Stimulated activated CD4-positive, alpha-beta T cell treated with anti-CD3 and anti-CD28 coated beads, Interleukin-2, amount 100 ng/mL, for 48 hours (primary cell): ENCODE results near the gene UBE2R2.
"Not testable (repeated sequence)": the region's sequence is repeated elsewhere in the genome, so short reads cannot be mapped to it uniquely, and the experiment has no call there.

ENCODE experiments used
- DNase-seq, 2 donors: peaks; one replicate each; pipeline ENCODE4 v3.0.0-alpha.2; 2020

The UBE2R2 gene

GRCh38 chr9:33843312-33843961, 26.5 kb downstream of the UBE2R2 start:
- DNase-seq: no peak

DNA sequence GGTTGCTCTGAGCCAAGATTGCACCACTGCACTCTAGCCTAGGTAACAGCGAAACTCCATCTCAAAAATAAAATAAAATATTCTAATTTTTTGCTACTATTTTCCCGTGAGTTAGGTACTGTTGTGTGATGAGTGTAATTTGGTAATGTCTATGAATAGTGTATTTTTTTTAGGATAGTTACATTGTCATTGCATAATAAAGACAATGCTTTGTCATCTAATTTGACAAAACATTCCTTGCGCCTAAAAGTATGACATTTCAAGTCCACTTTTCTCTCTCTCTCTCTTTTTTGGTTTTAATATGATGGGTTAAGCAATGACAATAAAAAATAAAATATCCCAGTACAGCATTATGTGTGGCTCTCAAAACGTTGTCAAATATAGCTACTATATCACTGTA, 29.3 kb downstream of the UBE2R2 start:
- no peak for DNase-seq

GRCh38 chr9:33847894-33848205, 30.9 kb downstream of the UBE2R2 start:
- not testable (repeated sequence) for DNase-seq

DNA sequence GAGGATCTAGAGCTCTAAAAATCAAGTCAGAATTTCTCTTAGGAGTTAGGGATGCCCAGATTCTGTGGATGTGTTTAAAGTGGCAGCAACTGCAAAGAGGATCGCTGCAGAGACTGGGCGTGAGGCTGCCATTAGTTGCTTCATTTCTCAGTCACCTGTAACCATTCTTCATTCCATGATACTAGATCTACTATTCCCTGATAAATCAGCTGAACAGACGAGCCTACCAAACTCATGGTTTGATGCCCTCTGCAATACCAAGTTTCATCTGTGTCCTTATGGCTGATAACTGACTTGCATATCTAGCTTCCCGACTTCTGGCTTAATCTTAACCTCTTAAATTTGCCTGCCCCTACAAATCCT, 33.3 kb downstream of the UBE2R2 start:
- DNase-seq: no peak

GRCh38 chr9:33850677-33851076, 33.7 kb downstream of the UBE2R2 start:
- DNase-seq: no peak

- no peak for DNase-seq
Observed at GRCh38 chr9:33851301-33851700, 34.3 kb downstream of the UBE2R2 start.

DNA sequence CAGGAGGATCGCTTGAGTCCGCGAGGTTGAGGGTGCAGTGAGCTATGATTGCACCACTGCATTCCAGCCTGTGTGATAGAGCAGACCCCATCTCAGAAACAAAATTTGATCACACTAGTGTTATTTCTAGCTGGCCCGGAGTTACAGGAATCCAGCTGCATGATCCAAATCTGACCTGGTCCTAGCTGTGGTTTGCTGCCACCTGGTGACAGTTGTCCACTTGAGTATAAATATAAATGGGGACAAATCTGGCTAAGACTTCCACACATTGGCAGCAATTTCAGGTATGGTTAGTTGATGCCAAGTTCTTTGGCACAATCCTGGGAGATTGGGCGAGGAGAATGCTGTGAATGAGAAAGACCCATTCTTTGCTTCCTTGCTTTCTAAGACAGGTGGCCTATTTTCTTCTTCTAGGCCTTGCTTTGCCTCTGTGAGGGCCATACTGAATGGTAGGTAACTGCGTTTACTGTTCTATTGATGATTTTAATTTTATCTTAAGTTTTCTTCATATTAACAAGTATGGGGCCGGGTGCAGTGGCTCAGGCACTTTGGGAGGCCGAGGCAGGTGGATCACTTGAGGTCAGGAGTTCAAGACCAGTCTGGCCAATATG, 35.4 kb downstream of the UBE2R2 start:
- peak in 1 of 2 donors; percentile 29 for DNase-seq

GRCh38 chr9:33856247-33856646, 39.3 kb downstream of the UBE2R2 start:
- no peak for DNase-seq

DNA sequence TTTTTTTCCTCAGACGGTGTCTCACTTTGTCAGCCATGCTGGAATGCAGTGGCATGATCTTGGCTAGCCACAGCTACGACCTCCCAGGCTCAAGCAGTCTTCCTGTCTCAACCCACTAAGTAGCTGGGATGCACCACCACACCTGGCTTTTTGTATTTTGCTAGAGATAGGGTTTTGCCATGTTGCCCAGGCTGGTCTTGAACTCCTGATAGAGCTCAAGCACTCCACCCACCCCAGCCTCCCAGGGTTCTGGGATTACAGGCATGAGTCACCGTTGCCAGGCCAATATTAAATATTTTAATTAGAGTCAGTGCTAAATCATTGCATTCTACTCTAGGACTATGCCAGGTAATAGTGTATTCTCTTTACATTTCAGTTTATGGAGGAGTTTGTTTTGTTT, 41.5 kb downstream of the UBE2R2 start:
- no peak for DNase-seq

GRCh38 chr9:33860200-33860871, 43.4 kb downstream of the UBE2R2 start:
- DNase-seq: no peak

GRCh38 chr9:33861917-33862453, 45.0 kb downstream of the UBE2R2 start:
- DNase-seq: no peak

DNA sequence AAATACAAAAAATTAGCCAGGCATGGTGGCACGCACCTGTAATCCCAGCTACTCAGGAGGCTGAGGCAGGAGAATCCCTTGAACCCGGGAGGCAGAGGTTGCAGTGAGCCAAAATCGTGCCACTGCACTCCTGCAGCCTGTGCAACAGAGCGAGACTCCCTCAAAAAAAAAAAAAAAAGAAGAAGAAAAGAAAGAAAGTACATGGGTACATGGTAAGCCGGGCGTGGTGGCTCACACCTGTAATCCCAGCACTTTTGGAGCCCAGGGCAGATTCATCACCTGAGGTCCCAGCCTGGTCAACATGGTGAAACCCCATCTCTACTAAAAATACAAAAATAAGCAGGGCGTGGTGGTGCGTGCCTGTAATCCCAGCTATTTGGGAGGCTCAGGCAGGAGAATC, 46.1 kb downstream of the UBE2R2 start:
- DNase-seq: not testable (repeated sequence)

- no peak for DNase-seq
Observed at GRCh38 chr9:33867747-33868439, 50.9 kb downstream of the UBE2R2 start.

DNA sequence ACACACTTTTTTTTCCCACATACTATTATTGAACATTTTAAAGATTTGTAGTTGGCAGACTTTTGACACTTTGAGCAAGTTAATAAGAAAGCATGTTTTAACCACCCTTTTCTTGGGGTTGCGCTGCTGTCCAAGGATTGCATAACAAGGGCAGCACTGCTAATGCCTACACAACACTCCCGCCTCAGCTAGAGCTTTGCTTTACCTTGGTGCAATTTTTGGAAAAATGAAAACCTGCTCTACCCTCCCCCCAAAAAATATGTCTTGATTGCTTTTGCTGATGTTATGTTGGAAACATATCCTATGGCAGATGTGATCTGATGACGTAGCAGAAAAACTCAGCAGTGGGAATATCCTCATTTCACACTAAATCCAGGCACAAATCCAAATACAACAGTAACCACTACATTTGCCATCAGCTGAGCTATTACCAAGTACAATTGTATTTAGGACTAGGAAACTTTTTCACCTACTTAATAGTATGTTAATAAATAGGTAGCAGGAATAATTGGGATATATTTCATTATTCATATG, 51.5 kb downstream of the UBE2R2 start:
- DNase-seq: no peak

- DNase-seq: not testable (repeated sequence)
Observed at GRCh38 chr9:33869243-33869642, 52.3 kb downstream of the UBE2R2 start.

DNA sequence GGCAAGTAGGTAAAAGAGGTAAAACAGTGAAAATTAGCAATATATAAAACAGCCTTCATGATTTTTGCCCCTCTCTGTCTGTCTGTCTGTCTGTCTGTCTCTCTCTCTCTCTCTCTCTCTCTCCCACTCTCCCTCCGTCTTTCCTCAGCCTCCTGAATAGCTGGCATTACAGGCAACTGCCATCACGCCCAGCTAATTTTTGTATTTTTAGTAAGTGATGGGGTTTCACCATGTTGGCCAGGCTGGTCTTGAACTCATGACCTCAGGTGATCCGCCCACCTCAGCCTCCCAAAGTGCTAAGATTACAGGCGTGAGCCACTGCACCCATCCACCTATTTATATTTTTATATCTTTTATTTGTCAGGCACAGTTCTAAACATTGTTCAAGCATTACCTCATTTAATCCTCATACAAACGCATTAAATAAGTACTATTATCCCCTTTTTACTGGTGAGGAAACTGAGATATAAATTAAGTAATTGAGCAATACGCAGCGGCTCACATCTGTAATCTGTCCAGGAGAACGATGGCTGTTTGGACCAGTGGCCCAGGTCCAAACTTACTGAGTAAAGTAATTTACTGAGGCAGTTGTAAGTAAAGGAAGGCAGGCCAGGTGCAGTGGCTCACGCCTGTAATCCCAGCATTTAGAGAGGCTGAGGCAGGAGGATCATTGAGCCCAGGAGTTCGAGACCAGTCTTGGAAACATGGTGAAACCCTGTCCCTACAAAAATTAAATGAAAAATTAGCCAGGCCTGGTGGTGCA, 60.9 kb downstream of the UBE2R2 start:
- DNase-seq: no peak

DNA sequence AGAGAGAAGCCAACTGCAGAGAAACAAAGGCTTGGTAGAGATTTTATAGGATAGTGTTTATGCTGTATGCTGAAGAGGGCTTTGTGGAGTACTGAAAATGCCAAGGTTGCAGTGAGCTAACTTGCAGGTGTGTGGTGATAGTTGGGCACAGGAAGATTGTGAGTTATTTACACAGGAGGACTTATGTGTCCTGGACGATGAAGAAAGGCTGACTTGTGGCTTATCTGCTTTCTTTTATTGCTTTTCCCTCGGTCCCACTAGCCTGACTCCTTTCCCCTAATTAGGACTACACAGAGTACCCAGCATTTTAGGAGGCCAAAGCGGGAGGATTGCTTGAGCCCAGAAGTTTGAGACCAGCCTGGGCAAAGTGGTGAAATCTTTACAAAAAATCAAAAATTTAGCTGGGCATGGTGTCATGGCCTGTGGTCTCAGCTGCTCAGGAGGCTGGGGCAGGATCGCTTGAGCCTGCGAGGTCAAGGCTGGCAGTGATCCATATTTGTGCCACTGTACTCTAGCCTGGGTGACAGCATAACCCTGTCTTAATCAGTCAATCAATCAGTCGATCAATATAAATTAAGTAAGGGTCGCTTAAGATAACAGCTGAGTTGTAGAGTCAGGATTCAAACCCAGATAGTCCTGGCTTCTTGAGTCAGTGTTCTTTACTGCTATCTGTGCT, 61.9 kb downstream of the UBE2R2 start:
- no peak for DNase-seq

DNA sequence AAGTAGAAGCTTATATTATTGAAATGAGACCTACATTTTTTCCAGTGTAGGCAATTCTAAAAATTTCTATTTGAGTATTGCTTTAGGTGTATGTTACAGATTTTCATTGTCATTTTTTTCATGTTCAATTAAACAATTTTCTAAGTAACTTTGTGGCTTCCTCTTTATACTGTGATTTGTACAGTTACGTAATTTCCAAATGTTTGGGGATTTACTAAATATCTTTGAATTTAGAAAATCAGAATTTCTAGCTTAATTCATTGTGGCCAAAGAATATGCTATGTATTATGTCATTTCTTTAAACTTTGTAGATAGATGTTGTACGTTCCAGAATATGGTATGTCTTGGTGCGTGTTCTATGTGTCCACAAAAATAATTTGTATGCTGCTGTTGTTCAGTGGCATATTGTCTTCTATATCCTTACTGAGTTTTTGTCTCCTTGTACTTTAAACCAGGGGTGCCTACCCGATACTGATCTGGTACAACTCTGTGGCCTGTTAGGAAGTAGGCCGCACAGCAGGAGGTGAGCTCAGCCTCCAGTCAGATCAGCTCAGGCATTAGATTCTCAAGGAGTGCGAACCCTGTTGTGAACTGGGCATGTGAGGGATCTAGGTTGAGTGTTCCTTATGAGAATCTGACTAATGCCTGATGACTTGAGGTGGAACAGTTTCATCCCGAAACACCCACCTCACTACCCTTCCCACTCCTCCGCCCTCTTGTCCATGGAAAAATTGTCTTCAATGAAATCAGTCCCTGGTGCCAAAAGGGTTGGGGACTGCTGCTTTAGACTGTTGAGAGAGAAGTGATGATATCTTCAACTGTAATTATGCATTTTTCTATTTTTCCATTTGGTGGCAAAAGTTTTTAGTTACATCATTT, 63.5 kb downstream of the UBE2R2 start:
- no peak for DNase-seq

- no peak for DNase-seq
Observed at GRCh38 chr9:33881635-33882034, 64.7 kb downstream of the UBE2R2 start.

GRCh38 chr9:33884856-33885701, 68.1 kb downstream of the UBE2R2 start:
- no peak for DNase-seq
